ENCODE measurements around the gene SOBP. TPM values are rescaled to one million over a fixed set of nuclear protein-coding genes. Genes with fewer than 3 reads are reported as not detected.
"Not testable (repeated sequence)": the region's sequence is repeated elsewhere in the genome, so short reads cannot be mapped to it uniquely, and the experiment has no call there.

SOBP gene
- total RNA-seq, 2 experiments from 2014 or later, result 0.23 to 0.49 TPM

- no peak overlapping the region for H3K4me3 Mint-ChIP-seq
- H3K4me1 Mint-ChIP-seq, result no peaks in the 10 kb centered on the region
- no peak for DNase-seq
- intact Hi-C loops (cut with DNase I, micrococcal nuclease), result no loop called here
- ATAC-seq, result no peak
- ChIA-PET POLR2A (no interaction called here), CTCF (interaction anchor here (0.7 kb wide), 1 partner anchor 38 kb away, joined by 3 read pairs; no protein-coding TSS in a partner anchor)
- no peak overlapping the region for H3K27ac Mint-ChIP-seq
- H3K27me3 Mint-ChIP-seq, result peaks cover 19% of the 10 kb centered on the region
- no peaks in the 10 kb centered on the region for H3K9me3 Mint-ChIP-seq (ENCODE audit: low read depth)
- H3K36me3 Mint-ChIP-seq (ENCODE audit: low read depth), result no peaks in the 10 kb centered on the region
Measured at GRCh38 chr6:107506145-107506544, 16.2 kb downstream of the SOBP start.

- H3K27me3 Mint-ChIP-seq, result peaks cover 3% of the 10 kb centered on the region
- no peak overlapping the region for H3K27ac Mint-ChIP-seq
- ATAC-seq (no peak), DNase-seq (no peak)
- no peak overlapping the region for H3K4me3 Mint-ChIP-seq
- POLR2A ChIA-PET, result no interaction called here
- no peaks in the 10 kb centered on the region for H3K36me3 Mint-ChIP-seq (ENCODE audit: low read depth)
- no peaks in the 10 kb centered on the region for H3K9me3 Mint-ChIP-seq (ENCODE audit: low read depth)
- intact Hi-C loops (cut with DNase I, micrococcal nuclease), result no loop called here
- H3K4me1 Mint-ChIP-seq, result no peaks in the 10 kb centered on the region
- CTCF ChIA-PET, result no interaction called here
Measured at GRCh38 chr6:107509506-107509905, 19.6 kb downstream of the SOBP start.

- ChIA-PET POLR2A (no interaction called here), CTCF (no interaction called here)
- Mint-ChIP-seq H3K9me3 (ENCODE audit: low read depth) (peaks cover 3% of the 10 kb centered on the region), H3K4me1 (no peaks in the 10 kb centered on the region), H3K27ac (no peak overlapping the region), H3K4me3 (no peak overlapping the region), H3K36me3 (ENCODE audit: low read depth) (no peaks in the 10 kb centered on the region), H3K27me3 (peaks cover 3% of the 10 kb centered on the region)
- DNase-seq, result no peak
- intact Hi-C loops (cut with DNase I, micrococcal nuclease), result no loop called here
- ATAC-seq, result no peak
Measured at GRCh38 chr6:107510108-107510507, 20.2 kb downstream of the SOBP start.

- no peak for ATAC-seq
- Mint-ChIP-seq H3K36me3 (ENCODE audit: low read depth) (no peaks in the 10 kb centered on the region), H3K27me3 (peaks cover 3% of the 10 kb centered on the region), H3K4me3 (no peak overlapping the region), H3K4me1 (no peaks in the 10 kb centered on the region), H3K27ac (no peak overlapping the region), H3K9me3 (ENCODE audit: low read depth) (peaks cover 10% of the 10 kb centered on the region)
- POLR2A ChIA-PET, result no interaction called here
- intact Hi-C loops (cut with DNase I, micrococcal nuclease), result no loop called here
- no peak for DNase-seq
- CTCF ChIA-PET, result interaction anchor here (0.5 to 0.6 kb wide), 2 partner anchors 28 to 1905 kb away, joined by 3 to 4 read pairs; no protein-coding TSS in a partner anchor
Measured at GRCh38 chr6:107511511-107511993, 21.6 kb downstream of the SOBP start.

DNA sequence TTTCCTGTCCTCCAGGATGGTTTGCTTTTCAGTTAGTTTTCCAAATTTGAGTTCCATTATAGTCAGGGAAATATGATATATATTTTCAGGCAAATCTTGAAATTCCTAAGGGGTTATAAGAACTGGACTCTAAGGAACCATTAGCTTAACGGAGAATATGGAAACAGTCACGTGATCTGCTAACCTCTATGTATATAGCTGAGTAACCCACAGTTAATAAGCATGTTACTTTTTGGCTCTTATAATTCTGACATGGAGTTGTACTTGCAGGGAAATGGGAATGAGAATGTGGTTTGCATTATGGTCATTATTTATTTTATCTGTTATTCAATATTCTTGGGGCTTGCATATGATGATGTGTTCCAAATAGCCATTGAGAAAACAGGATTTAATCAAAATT, 23.3 kb downstream of the SOBP start:
- no peak for ATAC-seq
- ChIA-PET CTCF (interaction anchor here (1.1 kb wide), 1 partner anchor 194 kb away, joined by 3 read pairs; no protein-coding TSS in a partner anchor), POLR2A (no interaction called here)
- H3K4me3 Mint-ChIP-seq, result no peak overlapping the region
- H3K27me3 Mint-ChIP-seq, result peaks cover 3% of the 10 kb centered on the region
- intact Hi-C loops (cut with DNase I, micrococcal nuclease), result no loop called here
- H3K27ac Mint-ChIP-seq, result no peak overlapping the region
- H3K9me3 Mint-ChIP-seq (ENCODE audit: low read depth), result peaks cover 14% of the 10 kb centered on the region
- H3K36me3 Mint-ChIP-seq (ENCODE audit: low read depth), result no peaks in the 10 kb centered on the region
- H3K4me1 Mint-ChIP-seq, result no peaks in the 10 kb centered on the region
- DNase-seq, result no peak

- Mint-ChIP-seq H3K27me3 (peaks cover 2% of the 10 kb centered on the region), H3K4me3 (no peak overlapping the region), H3K9me3 (ENCODE audit: low read depth) (peaks cover 14% of the 10 kb centered on the region), H3K36me3 (ENCODE audit: low read depth) (no peaks in the 10 kb centered on the region), H3K27ac (no peak overlapping the region), H3K4me1 (no peaks in the 10 kb centered on the region)
- intact Hi-C loops (cut with DNase I, micrococcal nuclease), result no loop called here
- ChIA-PET POLR2A (no interaction called here), CTCF (no interaction called here)
- ATAC-seq (no peak), DNase-seq (no peak)
Measured at GRCh38 chr6:107515955-107516354, 26.0 kb downstream of the SOBP start.

GRCh38 chr6:107517274-107517673, 27.4 kb downstream of the SOBP start:
- H3K27ac Mint-ChIP-seq, result no peak overlapping the region
- POLR2A ChIA-PET, result no interaction called here

DNA sequence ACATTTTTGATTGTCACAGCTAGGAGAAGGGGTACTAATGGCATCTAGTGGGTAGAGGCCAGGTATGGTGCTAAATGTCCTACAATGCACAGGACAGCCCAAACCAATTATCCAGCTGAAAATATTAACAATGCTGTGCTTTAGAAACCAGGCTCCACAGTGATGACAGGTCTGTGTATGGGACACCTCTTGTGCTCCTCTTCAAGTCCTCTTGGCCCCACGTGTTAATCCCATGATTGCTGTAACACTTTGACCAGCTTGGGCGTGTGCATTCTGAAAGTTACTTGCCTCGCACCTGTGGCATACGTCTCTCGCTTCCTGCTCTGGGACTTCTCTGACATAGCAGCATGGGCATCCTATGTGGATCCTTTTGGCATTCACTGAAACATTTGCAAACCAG, 29.3 kb downstream of the SOBP start:
- H3K36me3 Mint-ChIP-seq (ENCODE audit: low read depth); H3K4me3 Mint-ChIP-seq; CTCF ChIA-PET; intact Hi-C loops (cut with DNase I, micrococcal nuclease); DNase-seq; H3K4me1 Mint-ChIP-seq; H3K27ac Mint-ChIP-seq; POLR2A ChIA-PET; H3K27me3 Mint-ChIP-seq; ATAC-seq: not testable (repeated sequence)
- H3K9me3 Mint-ChIP-seq (ENCODE audit: low read depth), result peaks cover 14% of the 10 kb centered on the region

More at GRCh38 chr6:107517274-107517673, 27.4 kb downstream of the SOBP start:
- Mint-ChIP-seq H3K9me3 (ENCODE audit: low read depth) (peaks cover 14% of the 10 kb centered on the region), H3K4me3 (no peak overlapping the region), H3K4me1 (no peaks in the 10 kb centered on the region), H3K36me3 (ENCODE audit: low read depth) (no peaks in the 10 kb centered on the region), H3K27me3 (peaks cover 2% of the 10 kb centered on the region)
- no peak for DNase-seq
- ATAC-seq, result no peak
- CTCF ChIA-PET, result interaction anchor here (0.5 kb wide), 1 partner anchor 29 kb away, joined by 3 read pairs; no protein-coding TSS in a partner anchor
- intact Hi-C loops (cut with DNase I, micrococcal nuclease), result no loop called here

DNA sequence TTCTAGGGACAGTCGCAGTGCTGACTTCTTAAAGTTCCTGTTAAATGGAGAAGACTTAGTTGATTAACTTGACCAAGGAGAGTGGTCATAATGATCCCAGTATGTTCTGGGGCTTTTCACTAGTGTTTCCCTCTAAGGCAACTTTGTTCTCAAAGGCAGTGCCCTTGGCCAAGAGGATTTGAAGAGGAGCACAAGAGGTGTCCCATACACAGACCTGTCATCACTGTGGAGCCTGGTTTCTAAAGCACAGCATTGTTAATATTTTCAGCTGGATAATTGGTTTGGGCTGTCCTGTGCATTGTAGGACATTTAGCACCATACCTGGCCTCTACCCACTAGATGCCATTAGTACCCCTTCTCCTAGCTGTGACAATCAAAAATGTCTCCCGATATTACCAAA, 30.8 kb downstream of the SOBP start:
- H3K36me3 Mint-ChIP-seq (ENCODE audit: low read depth); ATAC-seq; intact Hi-C loops (cut with DNase I, micrococcal nuclease); H3K27ac Mint-ChIP-seq; DNase-seq; H3K27me3 Mint-ChIP-seq; POLR2A ChIA-PET; H3K4me1 Mint-ChIP-seq; CTCF ChIA-PET; H3K4me3 Mint-ChIP-seq: not testable (repeated sequence)
- peaks cover 10% of the 10 kb centered on the region for H3K9me3 Mint-ChIP-seq (ENCODE audit: low read depth)

DNA sequence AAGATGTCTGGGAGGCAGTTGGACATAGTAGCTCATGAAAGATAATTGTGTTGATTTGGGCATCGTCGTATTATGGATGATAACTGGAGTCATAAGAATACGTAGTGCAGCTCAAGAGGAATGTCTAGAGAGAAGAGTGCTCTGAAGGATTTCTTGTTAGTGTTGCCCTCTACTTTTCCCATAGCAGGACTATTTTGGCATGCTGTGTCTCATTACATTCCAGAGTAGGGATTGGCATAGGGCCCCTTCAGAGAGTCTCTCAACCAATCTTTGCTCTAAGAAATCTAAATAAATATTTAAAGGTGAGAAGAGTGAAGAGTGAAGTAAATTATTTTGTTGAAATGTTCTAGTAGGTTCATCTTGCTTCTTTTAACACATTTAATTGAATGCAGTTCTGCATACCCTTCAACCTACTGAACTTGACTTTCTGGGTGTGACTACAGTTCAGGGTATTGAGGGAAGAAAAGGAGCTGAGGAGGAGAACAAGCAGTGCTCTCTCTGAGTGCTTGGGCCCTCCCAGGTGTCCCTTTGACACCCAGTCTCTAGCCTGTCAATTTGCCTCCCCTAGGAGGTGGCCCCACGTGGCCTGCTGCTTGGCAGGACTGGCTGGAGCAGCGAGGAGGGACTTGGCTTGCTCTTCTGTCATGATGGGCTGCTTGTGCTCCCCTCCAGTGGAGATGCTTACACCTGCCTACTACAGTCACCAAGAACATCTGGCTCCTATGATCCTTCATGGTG, 33.3 kb downstream of the SOBP start:
- Mint-ChIP-seq H3K9me3 (ENCODE audit: low read depth) (no peaks in the 10 kb centered on the region), H3K27me3 (peaks cover 5% of the 10 kb centered on the region), H3K4me1 (no peaks in the 10 kb centered on the region), H3K36me3 (ENCODE audit: low read depth) (no peaks in the 10 kb centered on the region), H3K27ac (no peak overlapping the region), H3K4me3 (no peak overlapping the region)
- ATAC-seq (no peak), DNase-seq (no peak)
- ChIA-PET POLR2A (interaction anchor here (0.6 kb wide), 1 partner anchor 175 kb away, joined by 3 read pairs; no protein-coding TSS in a partner anchor), CTCF (no interaction called here)
- intact Hi-C loops (cut with DNase I, micrococcal nuclease), result no loop called here

- DNase-seq, result no peak
- no peak overlapping the region for H3K27ac Mint-ChIP-seq
- ATAC-seq, result no peak
- no peaks in the 10 kb centered on the region for H3K36me3 Mint-ChIP-seq (ENCODE audit: low read depth)
- ChIA-PET POLR2A (interaction anchor here (0.6 kb wide), 1 partner anchor 176 kb away, joined by 3 read pairs; no protein-coding TSS in a partner anchor), CTCF (no interaction called here)
- peaks cover 5% of the 10 kb centered on the region for H3K27me3 Mint-ChIP-seq
- no peak overlapping the region for H3K4me3 Mint-ChIP-seq
- no peaks in the 10 kb centered on the region for H3K9me3 Mint-ChIP-seq (ENCODE audit: low read depth)
- intact Hi-C loops (cut with DNase I, micrococcal nuclease), result no loop called here
- no peaks in the 10 kb centered on the region for H3K4me1 Mint-ChIP-seq
Measured at GRCh38 chr6:107523794-107524193, 33.9 kb downstream of the SOBP start.

DNA sequence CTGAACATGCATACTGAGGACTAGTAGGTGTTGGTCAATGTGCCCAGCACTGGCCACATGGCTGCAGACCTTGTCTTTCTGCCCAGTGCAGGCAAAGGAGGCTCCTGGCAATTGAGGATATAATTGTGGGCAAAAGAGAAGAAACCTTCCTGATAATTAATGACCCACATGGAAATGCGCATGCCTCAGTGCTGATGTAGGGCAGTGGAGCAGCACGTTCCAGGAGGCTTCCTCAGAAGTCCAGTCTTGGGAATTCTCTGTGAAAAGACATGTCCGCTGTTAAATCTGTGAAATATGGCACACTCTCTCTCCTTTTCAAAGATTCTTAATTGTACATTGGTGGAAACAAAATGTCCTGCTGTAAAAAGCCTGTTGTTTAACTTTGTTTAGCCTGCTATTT, 34.7 kb downstream of the SOBP start:
- no peak overlapping the region for H3K4me3 Mint-ChIP-seq

More for the DNA sequence above, 34.7 kb downstream of the SOBP start:
- CTCF ChIA-PET, result interaction anchor here (0.9 kb wide), 1 partner anchor 16 kb away, joined by 3 read pairs; no protein-coding TSS in a partner anchor
- POLR2A ChIA-PET, result no interaction called here
- no peaks in the 10 kb centered on the region for H3K9me3 Mint-ChIP-seq (ENCODE audit: low read depth)
- no peak overlapping the region for H3K27ac Mint-ChIP-seq
- DNase-seq (no peak), ATAC-seq (no peak)
- peaks cover 3% of the 10 kb centered on the region for H3K27me3 Mint-ChIP-seq
- intact Hi-C loops (cut with DNase I, micrococcal nuclease), result no loop called here
- no peaks in the 10 kb centered on the region for H3K4me1 Mint-ChIP-seq
- H3K36me3 Mint-ChIP-seq (ENCODE audit: low read depth), result no peaks in the 10 kb centered on the region
